Dermis blood vessel endothelial cell (primary cell): ENCODE results near the gene PRSS12. TPM values are rescaled to one million over a fixed set of nuclear protein-coding genes. Genes with fewer than 3 reads are reported as not detected.
"Not testable (repeated sequence)": the region's sequence is repeated elsewhere in the genome, so short reads cannot be mapped to it uniquely, and the experiment has no call there.

Experiments
- DNase-seq: peaks from one replicate; pipeline ENCODE4 v3.0.0; 2010
- total RNA-seq: library from RNA; depleted of rRNA; stranded (reverse); fragments of >200 nt; gene quantifications from 2 replicates; pipeline ENCODE4 v1.2.3, GENCODE V29; 2014

Gene PRSS12, protein sequence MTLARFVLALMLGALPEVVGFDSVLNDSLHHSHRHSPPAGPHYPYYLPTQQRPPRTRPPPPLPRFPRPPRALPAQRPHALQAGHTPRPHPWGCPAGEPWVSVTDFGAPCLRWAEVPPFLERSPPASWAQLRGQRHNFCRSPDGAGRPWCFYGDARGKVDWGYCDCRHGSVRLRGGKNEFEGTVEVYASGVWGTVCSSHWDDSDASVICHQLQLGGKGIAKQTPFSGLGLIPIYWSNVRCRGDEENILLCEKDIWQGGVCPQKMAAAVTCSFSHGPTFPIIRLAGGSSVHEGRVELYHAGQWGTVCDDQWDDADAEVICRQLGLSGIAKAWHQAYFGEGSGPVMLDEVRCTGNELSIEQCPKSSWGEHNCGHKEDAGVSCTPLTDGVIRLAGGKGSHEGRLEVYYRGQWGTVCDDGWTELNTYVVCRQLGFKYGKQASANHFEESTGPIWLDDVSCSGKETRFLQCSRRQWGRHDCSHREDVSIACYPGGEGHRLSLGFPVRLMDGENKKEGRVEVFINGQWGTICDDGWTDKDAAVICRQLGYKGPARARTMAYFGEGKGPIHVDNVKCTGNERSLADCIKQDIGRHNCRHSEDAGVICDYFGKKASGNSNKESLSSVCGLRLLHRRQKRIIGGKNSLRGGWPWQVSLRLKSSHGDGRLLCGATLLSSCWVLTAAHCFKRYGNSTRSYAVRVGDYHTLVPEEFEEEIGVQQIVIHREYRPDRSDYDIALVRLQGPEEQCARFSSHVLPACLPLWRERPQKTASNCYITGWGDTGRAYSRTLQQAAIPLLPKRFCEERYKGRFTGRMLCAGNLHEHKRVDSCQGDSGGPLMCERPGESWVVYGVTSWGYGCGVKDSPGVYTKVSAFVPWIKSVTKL
- 0.17 and 8.2 TPM in 2 replicates for total RNA-seq

DNA sequence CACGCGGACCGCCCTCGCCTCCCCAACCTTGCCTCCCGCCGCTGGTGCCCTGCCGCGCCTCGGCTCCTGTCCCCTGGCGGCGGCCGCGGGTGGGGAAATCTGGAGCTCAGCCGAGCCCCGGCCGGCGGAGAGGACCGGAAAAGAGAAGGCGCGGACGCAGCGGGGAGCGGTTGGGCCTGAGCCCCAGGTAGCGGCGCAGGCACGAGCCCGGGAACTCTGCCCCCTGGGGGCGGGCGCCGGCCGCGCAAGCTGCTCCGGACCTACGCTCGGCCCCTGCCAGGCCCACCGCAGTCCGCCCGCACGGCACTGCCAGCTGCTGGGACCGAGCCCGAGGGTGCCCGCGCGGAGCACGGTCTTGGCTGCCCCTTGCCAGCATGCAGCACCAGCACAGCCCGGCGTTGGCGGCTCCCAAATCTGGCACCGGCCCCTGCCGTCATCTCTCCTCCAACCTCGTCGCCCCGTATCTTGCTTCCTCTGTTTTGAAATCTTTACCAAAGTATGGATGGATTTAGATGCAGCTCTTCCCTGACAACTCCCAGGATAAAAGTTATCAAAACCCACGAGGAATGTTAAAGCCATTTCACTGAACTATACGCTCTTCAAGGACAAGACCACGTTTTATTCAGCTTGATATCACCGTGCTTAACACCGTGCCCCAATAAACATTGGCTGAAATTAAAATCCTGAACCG lies at the start of gene PRSS12:
Gene PRSS12 (minus strand): TSS at position 161 of the 691 bp plus-strand sequence. CDS start 283 bp downstream, outside the sequence.
- peak; percentile 75 for DNase-seq

DNA sequence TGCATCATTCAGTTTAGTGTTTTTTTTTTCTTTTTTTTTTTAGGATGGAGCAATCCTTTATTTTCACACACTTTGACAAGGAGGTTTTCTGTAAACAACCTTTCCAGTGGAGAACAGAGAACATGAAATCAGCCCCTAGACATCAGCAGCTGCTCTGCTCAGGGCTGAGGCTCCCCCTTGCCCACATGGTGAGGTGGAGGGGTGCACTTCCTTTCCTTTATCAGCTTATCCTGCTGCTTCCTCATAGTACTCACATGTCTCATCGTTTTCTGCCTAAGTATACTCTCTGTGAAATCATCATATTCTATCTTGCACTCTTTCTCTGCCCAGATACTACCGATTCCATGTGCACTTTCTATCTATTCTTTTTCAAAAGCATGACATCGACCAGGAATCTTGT lies 47.6 kb upstream of the PRSS12 start:
- DNase-seq = no peak

DNA sequence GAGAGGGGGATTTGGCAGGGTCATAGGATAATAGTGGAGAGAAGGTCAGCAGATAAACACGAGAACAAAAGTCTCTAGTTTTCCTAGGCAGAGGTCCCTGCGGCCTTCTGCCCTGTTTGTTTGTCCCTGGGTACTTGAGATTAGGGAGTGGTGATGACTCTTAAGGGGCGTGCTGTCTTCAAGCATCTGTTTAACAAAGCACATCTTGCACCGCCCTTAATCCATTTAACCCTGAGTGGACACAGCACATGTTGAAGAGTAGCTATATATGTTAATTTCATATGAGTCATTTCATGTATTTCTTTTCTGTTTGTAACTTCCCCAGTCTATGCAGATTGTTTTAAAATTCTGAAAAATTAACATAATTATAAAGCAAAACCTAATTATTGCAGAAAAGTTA lies 47.1 kb upstream of the PRSS12 start:
- DNase-seq = not testable (repeated sequence)

DNA sequence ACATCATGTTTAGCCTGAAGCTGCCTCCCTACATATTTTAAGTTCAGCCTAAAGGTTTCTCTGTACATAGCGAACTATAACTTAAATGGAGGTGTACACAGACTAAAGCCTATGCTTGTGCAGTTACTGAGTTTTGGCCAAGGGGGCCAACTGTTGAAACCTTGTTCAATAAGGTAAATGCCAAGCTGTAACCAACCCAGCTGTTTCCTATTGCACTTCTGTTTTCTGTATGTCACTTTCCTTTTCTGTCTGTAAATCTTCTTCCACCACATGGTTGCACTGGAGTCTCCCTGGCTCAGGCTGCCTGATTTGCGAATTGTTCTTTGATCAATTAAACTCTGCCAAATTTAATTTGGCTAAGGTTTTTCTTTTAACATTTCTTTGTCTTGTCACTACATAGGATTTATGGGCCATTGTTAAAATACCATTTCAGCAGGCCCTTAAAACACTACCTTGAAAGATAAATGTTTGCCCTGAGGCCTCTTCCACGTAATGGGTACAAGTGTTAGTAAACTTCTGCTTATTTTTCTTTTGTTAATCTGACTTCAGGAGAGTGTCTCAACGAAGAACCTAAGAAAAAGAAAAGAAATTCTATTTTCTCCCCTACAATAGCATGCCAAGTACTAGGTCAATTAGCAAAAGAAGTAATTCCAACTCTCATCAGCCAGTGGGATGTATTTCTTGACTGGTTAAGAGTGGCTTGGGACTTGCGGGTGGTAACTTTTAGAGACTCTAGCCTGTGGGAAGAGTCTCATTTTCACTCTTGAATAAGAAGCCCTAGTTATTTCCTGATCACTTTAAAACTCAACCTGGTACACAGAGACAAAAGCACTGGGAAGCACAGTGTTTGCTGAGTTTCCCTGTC lies 45.7 kb upstream of the PRSS12 start:
- no peak for DNase-seq

DNA sequence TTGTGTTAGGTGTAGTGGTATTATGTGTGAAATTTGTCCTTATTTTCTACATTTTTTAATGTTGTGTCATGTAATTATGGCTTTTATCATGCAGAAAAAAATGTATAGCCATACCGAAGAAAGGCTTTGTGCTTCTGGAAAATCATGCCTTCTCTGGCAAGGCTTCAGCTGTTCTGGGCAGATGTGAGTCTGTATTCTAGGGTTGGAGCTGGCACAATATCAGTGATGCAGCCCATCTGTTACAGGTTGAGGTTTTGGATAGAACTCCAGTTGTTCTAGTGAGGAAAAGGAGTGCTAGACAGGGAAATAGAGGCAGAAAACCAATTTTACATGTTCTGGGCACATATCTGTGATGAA lies 44.8 kb upstream of the PRSS12 start:
- no peak for DNase-seq

DNA sequence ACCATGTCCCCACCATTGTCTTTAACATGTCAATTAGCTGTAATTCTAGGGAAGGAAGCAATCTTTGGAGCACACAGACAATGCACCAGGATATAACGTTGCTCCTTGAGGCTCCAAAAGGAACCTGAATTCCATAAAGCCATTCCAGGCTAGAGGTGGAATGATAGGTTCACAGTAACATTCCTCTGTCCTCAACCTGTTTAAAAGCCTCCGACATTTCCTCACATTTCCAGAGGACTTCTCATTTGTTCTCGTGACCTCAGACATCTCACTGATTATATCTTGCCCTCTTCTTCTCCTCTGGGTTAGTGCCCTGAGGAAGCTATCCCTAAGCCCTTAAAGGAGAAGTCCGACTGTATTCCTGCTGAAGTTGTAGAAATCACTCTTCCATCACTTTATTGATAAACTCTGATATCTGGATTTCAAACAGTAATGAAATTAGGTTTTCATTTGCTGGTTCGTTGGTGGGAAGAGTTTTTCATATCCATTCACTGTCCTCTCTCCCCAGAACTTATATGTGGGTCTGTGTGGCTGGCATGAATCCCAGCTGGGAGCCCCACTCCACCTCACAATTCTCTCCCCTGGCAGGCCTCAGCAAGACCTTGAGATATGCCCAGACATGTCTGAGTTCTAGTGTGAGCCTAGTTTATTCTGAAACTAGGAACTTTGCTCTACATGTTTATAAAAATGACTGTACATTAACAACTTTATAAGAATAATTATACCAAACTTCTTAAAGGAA lies 44.2 kb upstream of the PRSS12 start:
- no peak for DNase-seq

DNA sequence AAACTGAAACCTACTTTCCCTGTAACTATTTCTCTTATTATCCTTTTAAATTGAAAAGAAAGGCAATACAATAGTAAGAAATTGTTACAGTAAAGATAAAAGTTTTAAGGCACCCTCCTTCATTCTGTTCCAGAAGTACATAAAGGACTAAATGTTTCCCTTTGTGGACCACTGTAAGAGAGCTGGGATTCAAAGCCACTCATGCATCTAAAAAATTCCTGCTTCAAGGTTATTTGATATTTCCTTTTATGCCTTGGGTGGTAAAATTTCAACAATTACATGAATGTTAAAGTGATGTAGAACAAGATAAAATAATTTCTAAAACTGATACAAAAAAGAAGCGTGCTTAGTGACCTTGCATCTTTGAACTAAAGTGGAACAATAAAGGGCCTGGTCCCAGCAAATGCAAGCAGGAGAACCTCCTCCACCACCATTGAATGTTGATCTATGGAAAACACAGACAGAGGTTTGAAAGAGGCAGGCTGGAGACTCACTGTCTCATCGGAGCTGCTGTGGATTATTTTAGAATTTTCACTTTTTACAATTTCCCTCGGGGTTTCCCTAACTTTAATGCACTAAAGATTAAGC lies 42.3 kb upstream of the PRSS12 start:
- no peak for DNase-seq

DNA sequence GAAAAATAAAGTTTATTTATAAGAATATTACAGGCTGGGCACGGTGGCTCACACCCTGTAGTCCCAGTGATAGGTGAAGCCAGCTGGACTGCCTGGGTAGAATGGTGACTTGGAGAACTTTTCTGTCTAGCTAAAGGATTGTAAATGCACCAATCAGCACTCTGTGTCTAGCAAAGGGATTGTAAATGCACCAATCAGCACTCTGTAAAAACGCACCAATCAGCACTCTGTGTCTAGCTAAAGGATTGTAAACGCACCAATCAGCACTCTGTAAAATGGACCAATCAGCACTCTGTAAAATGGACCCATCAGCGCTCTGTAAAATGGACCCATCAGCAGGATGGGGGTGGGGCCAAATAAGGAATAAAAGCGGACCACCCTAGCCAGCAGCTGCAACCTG lies 39.7 kb upstream of the PRSS12 start:
- DNase-seq = not testable (repeated sequence)

DNA sequence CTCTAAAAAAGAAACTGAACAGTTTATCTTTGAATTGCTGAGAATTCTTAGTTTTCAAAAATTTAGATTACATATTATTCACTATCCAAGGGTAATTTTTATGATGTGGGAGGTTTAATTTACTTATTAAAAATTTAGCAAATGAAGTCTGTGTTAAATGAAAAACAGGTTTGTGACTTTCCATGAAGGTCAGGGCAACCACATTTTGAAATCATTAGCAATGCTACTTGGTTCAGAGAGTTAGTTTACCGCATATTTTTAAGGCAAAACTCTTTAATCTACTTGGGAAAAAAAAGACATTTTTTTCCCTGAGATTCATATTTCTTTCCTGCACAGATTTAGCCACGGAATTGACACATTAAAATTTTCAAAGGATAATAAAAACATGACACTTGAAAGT lies 37.3 kb upstream of the PRSS12 start:
- DNase-seq = no peak

DNA sequence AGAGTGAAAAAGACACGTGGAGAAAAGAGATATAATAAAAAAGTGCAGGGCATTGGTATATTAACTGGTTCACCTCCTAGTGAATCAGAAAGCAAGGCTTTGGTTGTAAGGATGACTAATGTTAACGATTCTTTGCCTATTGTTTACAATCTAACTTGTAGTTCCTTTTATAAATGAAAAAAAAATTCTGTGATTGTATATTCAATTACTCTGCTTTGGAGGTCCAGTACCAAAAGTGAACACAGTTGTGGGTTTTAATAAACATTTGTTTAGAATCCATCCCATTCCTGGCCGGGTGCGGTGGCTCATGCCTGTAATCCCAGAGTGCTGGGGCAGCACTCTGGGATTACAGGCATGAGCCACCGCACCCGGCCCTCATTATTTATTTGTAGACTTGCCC lies 36.9 kb upstream of the PRSS12 start:
- no peak for DNase-seq

DNA sequence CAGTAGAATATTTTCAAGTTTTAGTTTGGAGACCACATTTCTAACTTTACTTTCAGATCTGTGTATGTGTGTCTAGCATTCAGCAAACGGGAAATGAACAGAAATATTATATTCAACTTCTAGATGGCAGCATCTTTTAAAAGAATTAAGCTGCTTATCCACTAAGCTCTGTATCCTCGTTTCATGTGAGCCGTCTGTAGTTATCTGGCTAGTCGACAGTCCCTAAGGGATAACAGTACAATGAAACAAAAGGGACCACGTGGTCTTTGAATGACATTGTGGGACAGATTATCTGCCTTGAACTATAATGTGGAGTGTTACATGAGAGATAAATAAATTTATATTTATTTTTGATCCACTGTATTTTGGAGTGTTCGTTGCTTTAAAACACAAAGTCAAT lies 35.8 kb upstream of the PRSS12 start:
- DNase-seq = no peak

DNA sequence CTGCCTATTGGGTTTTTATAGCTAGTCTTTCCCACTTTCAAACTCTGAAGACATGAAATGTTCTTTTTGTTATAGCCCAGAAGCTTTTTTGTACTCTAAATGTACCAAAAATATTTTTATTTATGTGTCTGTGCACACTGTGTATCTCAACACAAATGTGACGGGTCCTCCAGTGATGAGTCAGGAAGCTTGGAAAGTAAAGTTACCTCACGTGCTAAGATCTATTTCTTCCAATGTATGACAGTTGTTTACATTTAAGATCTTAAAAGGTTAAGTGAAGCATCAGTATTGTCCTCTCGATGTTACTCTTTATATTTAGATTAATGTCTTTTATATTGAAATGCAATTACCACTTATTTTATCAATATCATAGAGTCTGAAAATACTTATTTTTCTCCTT lies 29.1 kb upstream of the PRSS12 start:
- no peak for DNase-seq

DNA sequence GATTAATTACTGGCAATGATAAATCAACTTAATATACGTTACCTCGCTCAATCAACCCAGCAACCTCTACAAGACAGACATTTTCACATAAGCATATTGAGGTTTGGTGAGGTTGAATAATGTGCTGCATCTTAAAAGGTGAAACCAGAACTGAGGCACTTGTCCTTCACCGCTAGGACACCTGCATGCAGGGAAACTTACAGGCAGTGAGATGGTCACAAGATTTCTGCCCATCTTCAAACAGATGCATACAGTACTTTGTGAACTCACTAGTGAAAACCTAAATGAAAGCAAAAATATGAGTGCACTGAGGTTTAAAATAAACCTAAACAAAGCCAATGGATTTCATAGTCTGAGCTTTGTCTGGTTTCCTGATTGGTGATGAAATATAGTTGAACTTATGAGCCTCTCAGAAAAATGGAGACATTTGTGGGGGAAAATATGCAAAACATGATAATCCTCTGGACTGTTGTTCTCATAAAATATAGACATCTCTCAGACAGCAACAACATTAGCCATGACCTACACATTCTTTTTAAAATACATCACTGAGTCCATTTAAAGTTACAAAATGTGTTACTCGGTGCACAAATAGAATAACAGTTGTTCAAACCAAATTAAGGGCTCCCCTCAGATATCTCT lies 20.9 kb upstream of the PRSS12 start:
- no peak for DNase-seq

DNA sequence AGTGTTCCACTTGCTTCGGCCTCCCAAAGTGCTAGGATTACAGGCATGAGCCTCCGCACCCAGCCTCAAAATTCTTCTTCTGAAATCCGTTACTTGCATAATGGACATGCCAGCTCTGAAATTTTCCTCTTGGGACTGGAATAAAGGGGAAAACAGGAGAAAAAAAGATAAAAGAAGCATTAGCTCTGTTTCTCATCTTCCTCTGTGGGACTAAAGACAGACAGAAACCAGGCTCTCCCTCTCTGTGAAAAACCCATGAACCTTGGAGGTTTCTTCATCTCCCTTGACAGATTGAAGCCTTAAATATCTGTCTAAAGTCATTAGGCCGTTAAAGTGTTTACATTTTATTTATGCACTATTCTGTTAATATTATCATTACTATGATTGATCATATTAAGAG lies 19.4 kb upstream of the PRSS12 start:
- DNase-seq = no peak

DNA sequence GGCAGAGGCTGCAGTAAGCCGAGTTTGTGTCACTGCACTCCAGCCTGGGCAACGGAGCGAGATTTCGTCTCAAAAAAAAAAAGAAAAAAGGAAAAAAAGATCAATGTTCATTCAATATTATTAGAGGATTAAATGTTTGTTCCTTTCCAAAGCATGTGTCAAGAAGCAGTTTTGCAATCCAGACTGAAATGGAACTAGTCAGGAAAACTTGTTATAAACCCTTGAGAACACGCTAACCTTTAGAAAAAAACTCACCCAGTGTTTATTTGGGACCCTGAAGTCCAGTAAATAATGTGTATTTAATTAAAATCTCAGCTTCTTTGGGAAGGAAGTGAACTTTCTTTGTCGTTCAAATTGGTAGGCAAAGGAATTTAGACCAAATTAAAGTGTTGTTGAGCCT lies 16.4 kb upstream of the PRSS12 start:
- no peak for DNase-seq

DNA sequence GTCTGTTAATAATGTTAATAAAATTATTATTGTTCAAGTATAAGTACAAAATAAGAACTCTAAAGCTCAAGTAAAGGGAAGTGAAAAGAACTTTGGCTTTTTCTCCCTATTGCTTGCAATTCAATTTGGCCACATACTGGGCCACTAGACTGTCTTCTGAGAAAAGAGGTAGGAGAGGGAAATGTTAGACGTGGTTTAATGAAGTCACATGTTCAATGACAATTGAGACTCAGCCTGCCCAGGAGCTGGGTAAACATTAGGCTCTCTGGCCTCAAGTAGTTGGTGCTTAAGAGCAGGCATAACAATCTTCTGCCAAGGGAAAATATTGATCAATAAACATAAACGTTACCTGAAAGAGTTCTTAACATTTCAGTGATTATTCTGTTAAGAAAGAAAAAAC lies 15.1 kb upstream of the PRSS12 start:
- no peak for DNase-seq

DNA sequence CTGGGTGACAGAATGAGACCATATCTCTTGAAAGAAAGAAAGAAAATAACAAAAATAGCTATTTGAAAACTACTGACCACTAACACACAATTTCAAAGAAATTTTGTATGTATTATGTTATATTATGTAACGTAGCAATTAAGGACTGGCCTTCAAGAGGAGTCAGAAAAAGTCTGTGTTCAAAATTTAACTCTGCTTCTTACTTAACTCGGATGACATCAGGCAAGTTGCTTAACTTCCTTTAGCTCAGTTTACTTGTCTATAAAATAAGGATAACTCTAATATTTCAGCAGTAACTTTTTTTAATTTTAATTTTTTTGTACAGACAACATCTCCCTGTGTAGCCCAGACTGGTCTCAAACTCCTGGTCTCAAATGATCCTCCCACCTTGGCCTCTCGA lies 14.6 kb upstream of the PRSS12 start:
- DNase-seq = no peak

DNA sequence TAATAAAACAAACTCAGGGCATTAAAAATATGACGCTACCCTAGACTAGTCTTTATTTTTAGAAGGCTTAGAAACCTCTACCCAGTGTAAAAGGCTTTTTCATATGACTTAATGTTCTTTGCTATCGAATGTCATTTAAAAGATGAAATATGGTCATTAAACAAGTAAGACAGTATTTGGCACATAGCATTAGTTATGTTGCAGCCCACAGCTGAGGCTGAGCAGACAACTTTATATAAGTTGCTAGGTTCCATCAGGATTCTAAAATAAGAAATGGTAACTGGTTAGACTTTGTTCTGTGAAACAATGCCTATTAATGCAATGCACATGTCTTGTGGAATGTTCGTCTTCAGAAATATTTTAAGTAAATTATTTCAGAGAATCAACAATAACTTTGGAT lies 10.4 kb upstream of the PRSS12 start:
- no peak for DNase-seq

DNA sequence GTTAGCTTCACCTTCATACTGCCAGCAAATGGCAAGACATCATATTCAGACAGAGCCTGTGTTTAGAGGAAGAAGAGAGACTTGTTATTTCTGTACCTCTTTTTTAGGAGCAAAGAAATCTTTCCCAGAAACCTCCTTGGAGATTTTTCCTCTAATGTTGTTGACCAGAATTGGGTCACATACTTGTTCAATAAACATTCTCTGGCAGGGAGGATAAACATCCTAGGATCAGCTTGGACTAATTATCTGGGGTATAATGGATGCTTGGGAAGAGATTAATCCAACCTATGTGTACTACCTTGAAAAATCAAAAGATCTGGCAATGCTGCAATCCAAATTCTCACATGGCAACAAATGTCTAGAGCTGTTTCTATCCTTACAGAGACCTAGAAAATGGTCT lies 8.4 kb upstream of the PRSS12 start:
- DNase-seq = no peak

DNA sequence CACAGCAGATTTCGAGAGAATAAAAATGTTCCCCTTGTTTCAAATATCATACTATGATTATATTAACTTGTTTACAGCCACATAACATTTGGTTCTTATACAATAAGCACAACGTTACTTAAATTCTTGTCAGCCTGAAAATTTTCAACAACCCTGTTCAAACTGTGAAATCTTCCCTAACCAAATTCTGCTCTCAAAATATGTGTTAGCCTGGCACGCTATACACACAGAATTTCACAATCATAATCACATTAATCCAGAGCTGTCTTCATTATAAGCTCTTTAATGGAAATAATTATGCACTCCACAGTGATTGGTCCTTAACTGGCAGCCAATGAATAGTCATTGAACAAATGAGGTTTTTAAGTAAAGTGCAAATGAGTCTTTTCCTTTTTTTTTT lies 7.3 kb upstream of the PRSS12 start:
- DNase-seq = no peak

DNA sequence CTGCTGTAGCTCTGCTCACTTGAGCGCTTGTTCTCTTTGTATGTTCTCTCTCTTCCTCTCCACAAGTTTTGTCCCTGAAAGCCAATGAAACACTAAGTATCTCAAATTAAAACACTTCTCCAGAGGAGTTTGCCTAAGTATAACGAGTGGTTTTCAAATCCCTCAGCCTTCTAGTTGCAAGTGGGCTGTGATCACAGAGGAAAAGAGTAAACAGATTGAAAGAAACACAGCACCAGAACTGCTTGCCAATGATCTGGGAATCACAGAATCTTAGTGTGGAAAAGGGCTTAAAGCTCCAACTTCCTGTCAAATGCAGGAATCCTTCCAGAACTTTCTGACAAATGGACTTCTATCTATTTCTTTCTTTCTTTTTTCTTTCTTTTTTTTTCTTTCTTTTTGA lies 4.8 kb upstream of the PRSS12 start:
- DNase-seq = no peak
